ENCODE measurements around the gene SRSF11.
"Not testable (repeated sequence)": the region's sequence is repeated elsewhere in the genome, so short reads cannot be mapped to it uniquely, and the experiment has no call there.

Gene SRSF11

GRCh38 chr1:70221238-70222121 lies at the start of gene SRSF11:
Gene SRSF11, plus strand, starts transcription at chr1:70221380. Its CDS starts 257 bp downstream, at chr1:70221637.
- in situ Hi-C loops (cut with MboI; ENCODE audit: low sequenced_read_pairs), result no loop called here

- in situ Hi-C loops (cut with MboI; ENCODE audit: low sequenced_read_pairs), result no loop called here
Observed at GRCh38 chr1:70171512-70171911, 49.7 kb upstream of the SRSF11 start.

GRCh38 chr1:70185181-70185580 lies 36.0 kb upstream of the SRSF11 start:
- in situ Hi-C loops (cut with MboI; ENCODE audit: low sequenced_read_pairs), result not testable (repeated sequence)

- in situ Hi-C loops (cut with MboI; ENCODE audit: low sequenced_read_pairs), result no loop called here
Observed at GRCh38 chr1:70188522-70188921, 32.7 kb upstream of the SRSF11 start.

GRCh38 chr1:70190180-70190579 lies 31.0 kb upstream of the SRSF11 start:
- in situ Hi-C loops (cut with MboI; ENCODE audit: low sequenced_read_pairs), result no loop called here

- in situ Hi-C loops (cut with MboI; ENCODE audit: low sequenced_read_pairs), result not testable (repeated sequence)
Observed at GRCh38 chr1:70192446-70192845, 28.7 kb upstream of the SRSF11 start.

- in situ Hi-C loops (cut with MboI; ENCODE audit: low sequenced_read_pairs), result no loop called here
Observed at GRCh38 chr1:70194601-70195000, 26.6 kb upstream of the SRSF11 start.

GRCh38 chr1:70195342-70195741 lies 25.8 kb upstream of the SRSF11 start:
- in situ Hi-C loops (cut with MboI; ENCODE audit: low sequenced_read_pairs), result no loop called here

- in situ Hi-C loops (cut with MboI; ENCODE audit: low sequenced_read_pairs), result no loop called here
Observed at GRCh38 chr1:70196333-70196732, 24.8 kb upstream of the SRSF11 start.

GRCh38 chr1:70200065-70200464 lies 21.1 kb upstream of the SRSF11 start:
- in situ Hi-C loops (cut with MboI; ENCODE audit: low sequenced_read_pairs), result no loop called here

GRCh38 chr1:70202173-70202758 lies 18.9 kb upstream of the SRSF11 start:
- in situ Hi-C loops (cut with MboI; ENCODE audit: low sequenced_read_pairs), result no loop called here

- in situ Hi-C loops (cut with MboI; ENCODE audit: low sequenced_read_pairs), result no loop called here
Observed at GRCh38 chr1:70204139-70204538, 17.0 kb upstream of the SRSF11 start.

GRCh38 chr1:70204600-70204999 lies 16.6 kb upstream of the SRSF11 start:
- in situ Hi-C loops (cut with MboI; ENCODE audit: low sequenced_read_pairs), result no loop called here

- in situ Hi-C loops (cut with MboI; ENCODE audit: low sequenced_read_pairs), result no loop called here
Observed at GRCh38 chr1:70205071-70205433, 16.1 kb upstream of the SRSF11 start.

GRCh38 chr1:70205434-70206118 lies 15.6 kb upstream of the SRSF11 start, which contains the start of gene LRRC40:
Gene LRRC40, minus strand, starts transcription at chr1:70205579. Its CDS starts 39 bp downstream, at chr1:70205540.
- in situ Hi-C loops (cut with MboI; ENCODE audit: low sequenced_read_pairs), result no loop called here

- in situ Hi-C loops (cut with MboI; ENCODE audit: low sequenced_read_pairs), result not testable (repeated sequence)
Observed at GRCh38 chr1:70206833-70207232, 14.3 kb upstream of the SRSF11 start.

GRCh38 chr1:70207492-70207891 lies 13.7 kb upstream of the SRSF11 start:
- in situ Hi-C loops (cut with MboI; ENCODE audit: low sequenced_read_pairs), result no loop called here

- in situ Hi-C loops (cut with MboI; ENCODE audit: low sequenced_read_pairs), result no loop called here
Observed at GRCh38 chr1:70208292-70208691, 12.9 kb upstream of the SRSF11 start.

- in situ Hi-C loops (cut with MboI; ENCODE audit: low sequenced_read_pairs), result no loop called here
Observed at GRCh38 chr1:70210820-70211219, 10.4 kb upstream of the SRSF11 start.

- in situ Hi-C loops (cut with MboI; ENCODE audit: low sequenced_read_pairs), result no loop called here
Observed at GRCh38 chr1:70211541-70211940, 9.6 kb upstream of the SRSF11 start.

- in situ Hi-C loops (cut with MboI; ENCODE audit: low sequenced_read_pairs), result no loop called here
Observed at GRCh38 chr1:70220015-70220414, 1.2 kb upstream of the SRSF11 start.

Measured in HL-60/S4 (cell line).